NCI-H2171 (cell line): ENCODE data around the gene LIPC.

Experiments used
- DNase-seq: peaks from one replicate; lab custom pipeline; 2025; lab: John Stamatoyannopoulos, UW

LIPC gene

GRCh38 chr15:58554758-58555157 is 123.0 kb downstream of the LIPC start:
- no peak for DNase-seq

DNA sequence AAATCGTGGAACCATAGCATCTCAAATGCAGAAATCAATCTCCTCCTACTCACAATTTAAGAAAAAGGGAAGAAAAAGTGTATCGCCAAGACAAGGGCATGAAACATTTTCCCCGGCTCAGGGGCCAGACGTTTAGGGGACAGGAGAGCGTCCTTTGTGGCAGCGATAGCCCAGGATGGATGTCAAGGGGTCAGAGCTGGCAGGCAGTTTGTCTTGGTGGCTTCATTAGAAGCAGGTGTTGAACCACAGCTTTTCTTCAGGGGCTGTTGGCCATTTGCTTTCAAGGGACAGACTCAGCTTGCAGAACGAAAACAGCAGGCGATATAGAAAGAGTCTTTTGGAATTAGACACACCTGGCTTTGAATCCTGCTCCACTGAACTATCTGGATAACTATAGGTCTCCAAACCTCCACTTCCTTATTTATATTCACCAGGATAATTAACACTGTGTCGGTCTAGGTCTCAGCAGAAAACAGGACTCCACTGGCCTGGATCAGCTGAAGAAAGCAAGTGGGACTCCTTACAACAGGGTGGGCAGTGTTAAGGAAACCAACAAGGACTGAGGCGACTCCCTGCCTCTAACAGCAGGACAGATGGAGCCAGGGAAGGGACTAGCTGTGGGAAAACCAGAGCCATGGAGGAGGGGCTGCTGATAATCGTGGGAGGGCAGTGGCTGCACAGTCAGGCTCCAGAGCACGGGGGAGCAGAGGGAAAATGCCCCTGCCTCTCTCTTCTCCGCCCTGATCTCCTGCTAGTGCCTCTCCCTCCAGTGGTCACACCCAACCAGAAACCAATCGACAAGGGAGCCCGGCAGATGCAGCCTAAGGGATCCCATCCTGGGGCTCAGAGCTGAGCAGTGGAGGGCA is 123.6 kb downstream of the LIPC start:
- peak; percentile 44 for DNase-seq

- DNase-seq, result no peak
Measured at GRCh38 chr15:58556028-58556361, 124.2 kb downstream of the LIPC start.

GRCh38 chr15:58556541-58556940 is 124.8 kb downstream of the LIPC start:
- no peak for DNase-seq

DNA sequence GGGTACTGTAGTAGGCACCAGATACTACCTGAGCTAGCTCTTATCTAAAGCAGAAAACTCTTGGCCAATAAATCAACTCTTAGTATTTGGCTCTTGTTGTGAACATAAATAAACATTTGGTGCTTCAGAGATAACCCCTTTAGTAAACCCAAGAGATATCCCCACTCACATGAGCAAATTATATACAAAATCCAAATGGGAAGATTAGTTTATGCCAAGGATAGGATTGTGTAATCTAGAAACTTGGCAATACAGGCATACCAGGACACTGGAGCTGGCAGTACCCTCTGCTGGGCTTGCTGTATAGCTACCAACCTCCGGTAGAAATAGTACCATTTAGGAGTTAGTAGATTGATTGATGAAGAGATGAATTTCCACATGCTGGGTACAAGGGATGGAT is 127.0 kb downstream of the LIPC start:
- DNase-seq, result no peak

- no peak for DNase-seq
Measured at GRCh38 chr15:58559904-58560588, 128.3 kb downstream of the LIPC start.

DNA sequence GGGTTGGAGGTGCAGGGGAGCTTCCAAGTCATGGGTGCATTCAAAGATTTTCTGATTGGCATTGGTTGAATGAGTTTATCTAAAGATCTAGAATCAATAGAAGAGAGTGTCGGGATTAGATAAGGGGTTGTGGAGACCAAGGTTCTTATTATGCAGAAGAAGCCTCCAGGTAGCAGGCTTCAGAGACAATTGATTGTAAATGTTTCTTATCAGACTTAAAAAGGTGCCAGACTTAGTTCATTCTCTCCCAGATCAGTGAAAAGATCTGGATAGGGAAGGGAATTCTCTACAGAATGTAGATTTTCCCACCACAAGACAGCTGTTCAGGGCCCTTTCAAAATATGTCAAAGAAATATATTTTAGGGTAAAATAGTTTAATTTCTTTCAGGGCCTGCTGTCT is 129.5 kb downstream of the LIPC start:
- no peak for DNase-seq

DNA sequence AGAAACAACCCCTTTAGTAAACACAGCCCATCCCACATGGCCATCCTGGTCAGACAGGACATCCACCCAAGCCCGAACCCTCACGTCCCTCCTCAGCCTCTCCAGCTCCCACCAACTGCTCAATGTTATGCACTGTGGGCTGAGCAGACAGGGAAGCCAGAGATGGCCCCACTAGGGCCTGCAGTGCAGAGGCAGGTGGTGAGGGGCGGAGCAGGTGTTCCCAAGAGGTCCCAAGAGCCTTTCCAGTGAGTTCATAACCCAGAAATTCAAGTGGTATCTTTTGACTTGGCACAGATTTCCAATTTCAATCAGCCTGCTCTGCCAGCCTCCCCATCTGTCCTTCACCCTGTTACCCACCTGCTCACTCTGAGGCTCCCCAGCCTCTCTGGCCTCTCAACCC is 130.3 kb downstream of the LIPC start:
- peak; percentile 96 for DNase-seq

DNA sequence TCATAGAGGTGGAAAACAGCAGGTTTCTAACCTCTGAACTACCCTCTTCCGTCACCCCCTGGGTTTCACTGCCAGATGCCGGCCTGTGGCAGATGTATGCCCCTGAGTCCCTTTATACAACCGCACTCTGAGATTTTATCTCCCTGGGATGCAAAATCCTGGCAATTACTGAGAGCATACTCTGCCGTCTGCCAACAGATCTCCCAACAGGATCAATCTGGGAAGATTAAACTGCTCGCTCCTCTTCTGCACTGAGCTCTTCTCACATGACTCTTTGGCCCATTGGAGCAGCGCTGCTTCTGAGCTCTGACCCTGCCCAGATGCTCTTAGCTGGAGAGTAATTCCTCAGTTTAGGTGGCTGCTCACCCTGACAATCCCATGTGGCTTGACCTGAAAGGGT is 133.2 kb downstream of the LIPC start:
- peak; percentile 62 for DNase-seq

DNA sequence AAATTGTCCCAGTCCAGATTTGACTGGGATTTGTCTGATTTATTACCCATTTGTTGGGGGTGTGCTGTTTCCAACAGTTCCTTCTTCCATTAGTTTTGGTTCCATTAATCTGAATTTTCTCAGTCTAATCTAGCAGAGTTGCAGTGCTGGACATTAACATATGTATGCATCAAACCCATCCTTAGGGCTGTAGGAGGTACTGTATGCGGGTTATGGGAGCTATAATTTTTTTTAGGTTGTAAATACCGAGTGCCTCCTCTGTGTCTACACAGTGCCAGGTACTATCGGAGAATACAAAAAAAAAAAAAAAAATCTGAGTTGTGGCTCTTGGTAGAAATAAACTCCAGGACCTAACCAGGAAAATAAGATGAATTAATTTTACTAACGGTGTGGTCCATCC is 133.8 kb downstream of the LIPC start:
- DNase-seq, result no peak

DNA sequence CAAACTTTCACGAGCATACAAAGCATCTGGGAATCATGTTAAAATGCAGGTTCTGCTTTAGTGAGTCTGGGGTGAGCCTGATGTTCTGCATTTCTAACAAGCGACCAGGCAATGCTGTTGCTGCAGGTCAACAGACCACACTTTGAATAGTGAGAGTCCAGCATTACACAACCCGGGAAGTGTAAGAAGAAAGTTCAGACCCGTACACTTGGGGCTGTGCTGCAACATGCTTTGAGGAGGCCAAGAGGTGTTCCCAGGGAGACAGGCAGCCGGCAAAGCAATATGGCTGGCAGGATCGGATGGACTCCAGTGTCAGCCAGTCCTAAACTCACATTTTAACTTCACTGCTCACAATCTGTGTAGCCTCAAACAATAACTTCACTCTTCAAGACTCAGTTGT is 134.2 kb downstream of the LIPC start:
- DNase-seq, result no peak

GRCh38 chr15:58568157-58568571 is 136.4 kb downstream of the LIPC start:
- peak; percentile 15 for DNase-seq

GRCh38 chr15:58569455-58569854 is 137.7 kb downstream of the LIPC start:
- no peak for DNase-seq

GRCh38 chr15:58571491-58571890 is 139.7 kb downstream of the LIPC start:
- DNase-seq, result no peak

GRCh38 chr15:58572521-58572920 is 140.7 kb downstream of the LIPC start:
- DNase-seq, result no peak

GRCh38 chr15:58573270-58573669 is 141.5 kb downstream of the LIPC start:
- DNase-seq, result no peak

DNA sequence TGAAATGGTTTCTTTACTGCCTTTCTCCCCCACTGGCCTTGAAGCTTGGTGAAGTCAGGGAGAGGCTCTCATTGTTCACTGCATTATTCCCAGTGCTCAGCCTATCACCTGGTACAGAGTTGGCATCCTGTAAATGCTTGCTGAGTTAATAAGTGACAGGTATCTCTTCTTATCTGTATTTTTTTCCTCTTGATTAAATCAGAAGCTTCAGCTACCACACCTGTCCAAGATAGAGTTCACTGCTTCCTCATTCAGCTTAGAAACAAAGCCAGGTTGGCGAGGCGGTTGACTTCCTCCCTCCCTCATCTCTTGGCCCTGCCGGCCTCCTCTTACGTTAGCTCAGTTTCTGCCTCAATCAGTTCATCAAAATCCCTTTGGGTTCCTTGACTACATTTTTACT is 142.8 kb downstream of the LIPC start:
- DNase-seq, result no peak

DNA sequence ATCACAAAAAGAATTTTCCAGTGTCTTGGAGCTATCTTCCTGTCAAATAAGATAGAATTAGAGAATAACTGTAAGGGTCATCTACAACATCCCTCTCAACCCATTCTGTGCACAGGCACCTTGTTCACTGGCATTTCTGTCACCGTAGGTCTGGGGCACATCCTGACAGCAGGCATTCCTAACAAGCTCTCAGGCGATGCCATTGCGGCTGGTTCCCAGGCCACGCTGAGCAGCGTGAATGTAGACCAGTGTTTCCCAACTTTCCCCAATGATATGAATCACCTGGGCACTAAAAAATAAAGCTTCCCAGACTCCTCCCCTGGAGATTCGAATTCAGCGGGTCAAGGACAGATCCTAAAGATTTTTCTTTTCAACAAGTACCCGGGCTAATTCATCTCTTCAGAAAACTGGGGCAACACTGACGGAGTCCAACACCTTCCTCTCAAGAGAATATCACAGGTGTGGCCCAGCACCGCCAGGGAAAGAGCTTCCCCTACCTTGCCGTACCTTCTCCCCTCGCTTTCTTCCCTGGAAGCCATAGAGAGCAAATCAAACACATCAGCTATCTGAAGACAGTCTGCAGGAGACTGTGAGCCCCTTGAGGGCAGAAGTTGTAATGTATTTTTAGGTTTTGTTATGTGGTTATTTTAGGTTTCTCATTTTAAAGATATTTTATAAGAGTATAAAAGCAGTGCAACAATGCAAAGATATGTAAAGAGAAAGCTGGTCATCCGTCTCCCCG is 143.4 kb downstream of the LIPC start:
- DNase-seq, result no peak

DNA sequence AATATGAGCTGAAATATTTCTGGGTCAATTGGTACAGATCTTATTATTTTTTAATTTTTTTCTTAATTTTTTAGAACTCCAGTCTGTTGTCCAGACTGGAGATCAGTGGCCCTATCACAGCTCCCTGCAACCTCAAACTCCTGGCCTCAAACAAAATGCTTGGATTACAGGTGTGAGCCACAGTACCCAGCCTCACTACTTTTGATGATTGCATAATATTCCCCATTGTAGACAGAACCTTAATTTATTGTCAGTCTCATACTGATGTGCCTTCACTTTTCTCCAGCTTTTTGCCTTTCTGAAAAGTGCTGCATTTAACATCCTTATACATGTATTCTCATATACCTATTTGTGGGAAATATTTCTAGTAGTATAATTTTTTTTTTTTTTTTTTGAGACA is 144.9 kb downstream of the LIPC start:
- no peak for DNase-seq

DNA sequence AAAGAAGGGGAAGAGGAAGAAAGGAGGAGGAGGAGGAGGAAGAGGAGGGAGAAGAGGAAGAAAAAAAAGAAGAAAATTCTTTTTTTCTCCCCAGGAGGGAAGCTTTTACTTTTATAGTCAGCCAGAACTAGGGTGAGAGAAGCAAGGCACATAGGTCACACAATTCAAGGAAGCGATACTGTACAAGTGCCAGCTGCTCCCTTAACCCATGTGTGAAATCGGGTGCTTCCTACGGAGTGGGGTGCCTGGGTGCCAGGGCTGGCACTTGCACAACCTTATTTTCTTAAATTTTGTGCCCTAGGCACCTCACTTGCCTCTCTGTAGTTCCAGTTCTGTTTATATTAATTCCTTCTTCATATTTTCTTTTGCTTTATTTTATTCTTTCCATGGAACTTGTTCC is 150.4 kb downstream of the LIPC start:
- no peak for DNase-seq

GRCh38 chr15:58583171-58583908 is 151.5 kb downstream of the LIPC start:
- DNase-seq, result no peak

- no peak for DNase-seq
Measured at GRCh38 chr15:58584789-58585461, 153.1 kb downstream of the LIPC start.
